ENCODE data around the gene MC1R.
"Not testable (repeated sequence)": the region's sequence is repeated elsewhere in the genome, so short reads cannot be mapped to it uniquely, and the experiment has no call there.

MC1R gene

GRCh38 chr16:89918453-89919347 is at the start of gene MC1R:
Gene MC1R, plus strand, starts transcription at chr16:89918862. Its CDS starts 397 bp downstream, at chr16:89919259.
- DNase-seq (ENCODE audit: low read depth, low spot score): no peak
- H3K27ac ChIP-seq: peak within 1 kb of the TSS; percentile 26

GRCh38 chr16:89869911-89870310 is 48.8 kb upstream of the MC1R start:
- H3K27ac ChIP-seq: no peak overlapping the region
- DNase-seq (ENCODE audit: low read depth, low spot score): no peak

GRCh38 chr16:89870440-89870839 is 48.2 kb upstream of the MC1R start:
- DNase-seq (ENCODE audit: low read depth, low spot score): no peak
- H3K27ac ChIP-seq: no peak overlapping the region

GRCh38 chr16:89871895-89872294 is 46.8 kb upstream of the MC1R start:
- H3K27ac ChIP-seq: no peak overlapping the region
- DNase-seq (ENCODE audit: low read depth, low spot score): no peak

GRCh38 chr16:89873109-89873971 is 45.3 kb upstream of the MC1R start, which contains the start of gene TCF25:
Gene TCF25, plus strand, starts transcription at chr16:89873592. Its CDS starts 76 bp downstream, at chr16:89873668.
- peak within 1 kb of the TSS; percentile 97 for H3K27ac ChIP-seq
- peak; percentile 18 for DNase-seq (ENCODE audit: low read depth, low spot score)

GRCh38 chr16:89873972-89874689 is 44.5 kb upstream of the MC1R start:
- H3K27ac ChIP-seq: peak overlapping the region; percentile 97
- peak; percentile 70 for DNase-seq (ENCODE audit: low read depth, low spot score)

GRCh38 chr16:89879123-89879522 is 39.5 kb upstream of the MC1R start:
- H3K27ac ChIP-seq; DNase-seq (ENCODE audit: low read depth, low spot score): not testable (repeated sequence)

GRCh38 chr16:89880477-89881367 is 37.9 kb upstream of the MC1R start:
- H3K27ac ChIP-seq: peak overlapping the region; percentile 39

GRCh38 chr16:89881368-89881730 is 37.3 kb upstream of the MC1R start:
- DNase-seq (ENCODE audit: low read depth, low spot score): no peak
- H3K27ac ChIP-seq: peak overlapping the region; percentile 39

More at GRCh38 chr16:89880477-89881367, 37.9 kb upstream of the MC1R start:
- DNase-seq (ENCODE audit: low read depth, low spot score): peak; percentile 52

GRCh38 chr16:89883346-89884040 is 35.2 kb upstream of the MC1R start:
- H3K27ac ChIP-seq: no peak overlapping the region
- no peak for DNase-seq (ENCODE audit: low read depth, low spot score)

GRCh38 chr16:89884041-89884421 is 34.6 kb upstream of the MC1R start:
- H3K27ac ChIP-seq: no peak overlapping the region
- no peak for DNase-seq (ENCODE audit: low read depth, low spot score)

- H3K27ac ChIP-seq: no peak overlapping the region
- no peak for DNase-seq (ENCODE audit: low read depth, low spot score)
Measured at GRCh38 chr16:89887243-89887642, 31.4 kb upstream of the MC1R start.

- H3K27ac ChIP-seq: no peak overlapping the region
- DNase-seq (ENCODE audit: low read depth, low spot score): no peak
Measured at GRCh38 chr16:89890200-89890599, 28.5 kb upstream of the MC1R start.

- DNase-seq (ENCODE audit: low read depth, low spot score): no peak
- no peak overlapping the region for H3K27ac ChIP-seq
Measured at GRCh38 chr16:89890886-89891657, 27.6 kb upstream of the MC1R start.

GRCh38 chr16:89892055-89892630 is 26.5 kb upstream of the MC1R start:
- H3K27ac ChIP-seq: no peak overlapping the region
- no peak for DNase-seq (ENCODE audit: low read depth, low spot score)

GRCh38 chr16:89892635-89893034 is 26.0 kb upstream of the MC1R start:
- no peak overlapping the region for H3K27ac ChIP-seq
- no peak for DNase-seq (ENCODE audit: low read depth, low spot score)

GRCh38 chr16:89893642-89894548 is 24.8 kb upstream of the MC1R start:
- H3K27ac ChIP-seq: no peak overlapping the region
- DNase-seq (ENCODE audit: low read depth, low spot score): no peak
